ENCODE measurements around the gene TINAG.

DNA sequence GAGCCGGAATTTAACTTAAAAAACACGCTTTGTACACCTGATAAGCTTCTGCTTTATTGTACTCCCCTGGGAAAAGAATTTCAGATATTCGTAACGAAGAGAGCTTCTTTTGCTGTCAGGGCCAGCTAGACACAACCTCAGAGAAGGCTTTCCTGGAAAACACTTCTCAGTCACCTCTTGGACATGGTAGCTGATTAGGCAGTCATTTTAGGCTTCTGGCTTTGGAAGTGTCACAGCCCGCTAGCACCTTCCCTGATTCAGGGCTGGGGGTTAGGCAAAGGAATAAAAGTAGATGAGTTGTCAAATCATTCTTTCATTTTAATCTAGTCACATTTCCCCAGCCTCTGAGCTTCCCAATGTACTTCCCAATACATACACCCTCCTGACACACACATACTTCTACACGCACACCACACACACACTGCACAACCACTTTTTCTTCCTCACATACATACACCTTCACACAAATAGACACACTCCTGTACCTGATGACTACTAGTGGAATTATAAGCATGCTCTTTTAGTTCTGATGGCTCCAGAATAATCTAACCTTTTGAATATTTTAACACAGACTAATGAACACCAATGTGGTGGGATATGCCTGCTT lies 34.9 kb upstream of the TINAG start:
- TF ChIP-seq, protein P1, sequence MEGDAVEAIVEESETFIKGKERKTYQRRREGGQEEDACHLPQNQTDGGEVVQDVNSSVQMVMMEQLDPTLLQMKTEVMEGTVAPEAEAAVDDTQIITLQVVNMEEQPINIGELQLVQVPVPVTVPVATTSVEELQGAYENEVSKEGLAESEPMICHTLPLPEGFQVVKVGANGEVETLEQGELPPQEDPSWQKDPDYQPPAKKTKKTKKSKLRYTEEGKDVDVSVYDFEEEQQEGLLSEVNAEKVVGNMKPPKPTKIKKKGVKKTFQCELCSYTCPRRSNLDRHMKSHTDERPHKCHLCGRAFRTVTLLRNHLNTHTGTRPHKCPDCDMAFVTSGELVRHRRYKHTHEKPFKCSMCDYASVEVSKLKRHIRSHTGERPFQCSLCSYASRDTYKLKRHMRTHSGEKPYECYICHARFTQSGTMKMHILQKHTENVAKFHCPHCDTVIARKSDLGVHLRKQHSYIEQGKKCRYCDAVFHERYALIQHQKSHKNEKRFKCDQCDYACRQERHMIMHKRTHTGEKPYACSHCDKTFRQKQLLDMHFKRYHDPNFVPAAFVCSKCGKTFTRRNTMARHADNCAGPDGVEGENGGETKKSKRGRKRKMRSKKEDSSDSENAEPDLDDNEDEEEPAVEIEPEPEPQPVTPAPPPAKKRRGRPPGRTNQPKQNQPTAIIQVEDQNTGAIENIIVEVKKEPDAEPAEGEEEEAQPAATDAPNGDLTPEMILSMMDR (IDR thresholded peaks at IDR 0.05) = no peak
- TF ChIP-seq EP300 (IDR thresholded peaks at IDR 0.05) (no peak), POLR2AphosphoS5 (IDR thresholded peaks at IDR 0.05) (no peak), POLR2A (IDR thresholded peaks at IDR 0.05; ENCODE audit: low read depth) (no peak)
